Neural cell (in vitro differentiated cells): ENCODE measurements around the gene PHF21B. TPM values are rescaled to one million over a fixed set of nuclear protein-coding genes. Genes with fewer than 3 reads are reported as not detected.

Experiments
- H2AFZ ChIP-seq: fragments of 200-600, 300-800 bp; sonication (generic), shearing (Covaris generic); 2 replicates; pipeline ENCODE4 v1.6.0; 2014; ENCODE audit warnings: low read depth, mild to moderate bottlenecking, antibody characterized with exemption, low read length, moderate library complexity
- H3F3A ChIP-seq: fragments of 200-600 bp; shearing (Covaris generic); 2 replicates; pipeline ENCODE4 v1.6.1; 2016; ENCODE audit warnings: mild to moderate bottlenecking, moderate library complexity, mixed read lengths, antibody characterized with exemption, low read length; ENCODE audit not compliant: insufficient read depth, poor library complexity, severe bottlenecking
- H3K27ac ChIP-seq: fragments of 200-600, 300-800 bp; sonication (generic), shearing (Covaris generic); 2 replicates; pipeline ENCODE4 v1.5.1; 2014; ENCODE audit warnings: mild to moderate bottlenecking, low read length, moderate library complexity
- H3K27me3 ChIP-seq: fragments of 300-800, 200-600 bp; sonication (generic), shearing (Covaris generic); 2 replicates; pipeline ENCODE4 v1.6.0; 2014; ENCODE audit warnings: mild to moderate bottlenecking, low read depth, low read length, moderate library complexity; ENCODE audit not compliant: insufficient read depth
- H3K36me3 ChIP-seq: fragments of 300-800, 200-600 bp; sonication (generic), shearing (Covaris generic); 2 replicates; pipeline ENCODE4 v1.5.1; 2014; ENCODE audit warnings: mild to moderate bottlenecking, antibody characterized with exemption, low read length, moderate library complexity; ENCODE audit not compliant: insufficient read depth
- H3K4me2 ChIP-seq: fragments of 300-800, 200-600 bp; sonication (generic), shearing (Covaris generic); 2 replicates; pipeline ENCODE4 v1.6.0; 2014; ENCODE audit warnings: mild to moderate bottlenecking, low read length
- H3K4me3 ChIP-seq: fragments of 300-800, 200-600 bp; sonication (generic), shearing (Covaris generic); 2 replicates; pipeline ENCODE4 v1.5.1; 2014; ENCODE audit warnings: mild to moderate bottlenecking, low read length, moderate library complexity
- H3K79me2 ChIP-seq: fragments of 200-600 bp; shearing (Covaris generic); replicated peaks from 2 replicates; pipeline ENCODE4 v1.6.0; 2014; ENCODE audit warnings: mild to moderate bottlenecking, low read length, moderate library complexity; ENCODE audit not compliant: insufficient read depth
- H3K9ac ChIP-seq: fragments of 300-800, 200-600 bp; sonication (generic), shearing (Covaris generic); 2 replicates; pipeline ENCODE4 v1.6.1; 2016; ENCODE audit warnings: mild to moderate bottlenecking, low read length, mixed read lengths
- H3K9me2 ChIP-seq: fragments of 200-600 bp; shearing (Covaris generic); 2 replicates; pipeline ENCODE4 v1.6.1; 2016; ENCODE audit warnings: mild to moderate bottlenecking, low read length, mixed read lengths; ENCODE audit not compliant: insufficient read depth
- H3K9me3 ChIP-seq: fragments of 200-600, 300-800 bp; sonication (generic), shearing (Covaris generic); 2 replicates; pipeline ENCODE4 v1.6.1; 2016; ENCODE audit warnings: mild to moderate bottlenecking, mixed run types, low read length, moderate library complexity, mixed read lengths
- H4K20me1 ChIP-seq: fragments of 200-600 bp; shearing (Covaris generic); 2 replicates; pipeline ENCODE4 v1.6.1; 2016; ENCODE audit warnings: mild to moderate bottlenecking, mixed run types; ENCODE audit not compliant: insufficient read depth
- EP300 ChIP-seq: fragments of 450-650 bp; conservative IDR thresholded peaks from 2 replicates; pipeline ENCODE4 v1.6.1; 2014; ENCODE audit warnings: antibody characterized with exemption, mild to moderate bottlenecking, moderate library complexity; ENCODE audit not compliant: poor library complexity, severe bottlenecking
- EZH2 ChIP-seq: fragments of 200-600, 300-800 bp; shearing (Covaris generic), sonication (generic); IDR thresholded peaks from 2 replicates; pipeline ENCODE4 v1.6.1; 2014; ENCODE audit warnings: antibody characterized with exemption, low read length, borderline replicate concordance, mild to moderate bottlenecking; ENCODE audit not compliant: insufficient read depth, poor library complexity, severe bottlenecking
- MXI1 ChIP-seq: fragments of 450-650 bp; conservative IDR thresholded peaks from 2 replicates; pipeline ENCODE4 v1.6.1; 2014; ENCODE audit warnings: antibody characterized with exemption, mild to moderate bottlenecking; ENCODE audit not compliant: poor library complexity, severe bottlenecking
- POLR2AphosphoS5 ChIP-seq: IDR thresholded peaks from 2 replicates; pipeline ENCODE4 v1.6.1; 2012
- RAD21 ChIP-seq: fragments of 450-650 bp; conservative IDR thresholded peaks from 2 replicates; pipeline ENCODE4 v1.6.1; 2014; ENCODE audit warnings: antibody characterized with exemption, mild to moderate bottlenecking, moderate library complexity
- REST ChIP-seq: IDR thresholded peaks from 2 replicates; pipeline ENCODE4 v1.6.1; 2012; ENCODE audit warnings: borderline replicate concordance
- SMC3 ChIP-seq: fragments of 450-650 bp; conservative IDR thresholded peaks from 2 replicates; pipeline ENCODE4 v1.6.1; 2014; ENCODE audit warnings: antibody characterized with exemption, mild to moderate bottlenecking, moderate library complexity; ENCODE audit not compliant: poor library complexity
- TAF1 ChIP-seq: IDR thresholded peaks from 2 replicates; pipeline ENCODE4 v1.6.1; 2012; ENCODE audit warnings: low read depth
- polyA plus RNA-seq: library from polyadenylated mRNA; depleted of rRNA; stranded (reverse); fragments of >200 nt; gene quantifications from 2 replicates; pipeline ENCODE4 v1.2.3, GENCODE V29; 2014
- TF ChIP-seq, protein P1 (sequence below): fragments of 450-650 bp; IDR thresholded peaks from 2 replicates; pipeline ENCODE4 v1.5.1; 2014; ENCODE audit warnings: antibody characterized with exemption, mild to moderate bottlenecking, moderate library complexity; ENCODE audit not compliant: poor library complexity, severe bottlenecking

The PHF21B gene
- polyA plus RNA-seq, 1 donor from 2014 or later = 49.5 TPM

DNA sequence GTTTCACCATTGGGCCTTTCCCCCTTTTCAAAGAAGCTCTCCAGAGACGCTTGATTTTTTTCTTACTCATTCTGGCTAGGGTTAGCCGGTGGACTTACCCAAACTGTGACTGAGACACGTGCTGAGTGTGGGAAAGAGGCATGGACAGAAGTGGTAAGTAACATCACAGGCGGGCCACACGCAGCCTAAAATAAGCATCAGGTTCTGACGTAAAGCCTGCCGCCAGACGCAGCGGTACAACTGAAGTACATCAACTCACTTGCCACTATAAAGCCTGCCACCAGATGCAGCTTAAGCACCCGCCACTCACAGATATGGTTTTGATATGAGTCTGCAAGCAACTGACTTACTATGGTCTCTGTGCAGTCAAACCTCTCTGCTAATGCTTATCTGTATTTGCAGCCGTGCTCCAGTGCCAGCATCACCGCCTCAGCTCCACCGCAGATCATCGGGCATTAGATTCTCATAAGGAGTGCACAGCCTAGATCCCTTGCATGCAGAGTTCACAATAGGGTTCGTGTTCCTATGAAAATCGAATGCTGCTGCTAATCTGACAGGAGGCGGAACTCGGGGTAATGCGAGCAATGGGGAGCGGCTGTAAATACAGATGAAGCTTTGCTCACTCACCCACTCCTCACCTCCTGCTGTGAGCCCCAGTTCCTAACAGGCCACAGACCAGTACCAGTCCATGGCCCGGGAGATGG lies 58.8 kb downstream of the PHF21B start:
- H3F3A ChIP-seq = no peaks in the 10 kb centered on the region
- no peak overlapping the region for H2AFZ ChIP-seq
- H3K9ac ChIP-seq = no peak overlapping the region
- H4K20me1 ChIP-seq = no peaks in the 10 kb centered on the region
- peaks cover 52% of the 10 kb centered on the region for H3K79me2 ChIP-seq
- H3K9me2 ChIP-seq = no peaks in the 10 kb centered on the region
- no peak overlapping the region for H3K27ac ChIP-seq
- no peaks in the 10 kb centered on the region for H3K27me3 ChIP-seq
- TF ChIP-seq EZH2 = no peak
- TF ChIP-seq, protein P1, sequence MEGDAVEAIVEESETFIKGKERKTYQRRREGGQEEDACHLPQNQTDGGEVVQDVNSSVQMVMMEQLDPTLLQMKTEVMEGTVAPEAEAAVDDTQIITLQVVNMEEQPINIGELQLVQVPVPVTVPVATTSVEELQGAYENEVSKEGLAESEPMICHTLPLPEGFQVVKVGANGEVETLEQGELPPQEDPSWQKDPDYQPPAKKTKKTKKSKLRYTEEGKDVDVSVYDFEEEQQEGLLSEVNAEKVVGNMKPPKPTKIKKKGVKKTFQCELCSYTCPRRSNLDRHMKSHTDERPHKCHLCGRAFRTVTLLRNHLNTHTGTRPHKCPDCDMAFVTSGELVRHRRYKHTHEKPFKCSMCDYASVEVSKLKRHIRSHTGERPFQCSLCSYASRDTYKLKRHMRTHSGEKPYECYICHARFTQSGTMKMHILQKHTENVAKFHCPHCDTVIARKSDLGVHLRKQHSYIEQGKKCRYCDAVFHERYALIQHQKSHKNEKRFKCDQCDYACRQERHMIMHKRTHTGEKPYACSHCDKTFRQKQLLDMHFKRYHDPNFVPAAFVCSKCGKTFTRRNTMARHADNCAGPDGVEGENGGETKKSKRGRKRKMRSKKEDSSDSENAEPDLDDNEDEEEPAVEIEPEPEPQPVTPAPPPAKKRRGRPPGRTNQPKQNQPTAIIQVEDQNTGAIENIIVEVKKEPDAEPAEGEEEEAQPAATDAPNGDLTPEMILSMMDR = no peak
- TF ChIP-seq POLR2AphosphoS5 = no peak
- no peak for TF ChIP-seq RAD21
- no peak for TF ChIP-seq TAF1
- no peak for TF ChIP-seq SMC3
- no peak for TF ChIP-seq EP300
- TF ChIP-seq MXI1 = no peak
- H3K4me2 ChIP-seq = no peak overlapping the region
- H3K9me3 ChIP-seq = no peaks in the 10 kb centered on the region
- H3K36me3 ChIP-seq = no peaks in the 10 kb centered on the region
- H3K4me3 ChIP-seq = no peak overlapping the region

DNA sequence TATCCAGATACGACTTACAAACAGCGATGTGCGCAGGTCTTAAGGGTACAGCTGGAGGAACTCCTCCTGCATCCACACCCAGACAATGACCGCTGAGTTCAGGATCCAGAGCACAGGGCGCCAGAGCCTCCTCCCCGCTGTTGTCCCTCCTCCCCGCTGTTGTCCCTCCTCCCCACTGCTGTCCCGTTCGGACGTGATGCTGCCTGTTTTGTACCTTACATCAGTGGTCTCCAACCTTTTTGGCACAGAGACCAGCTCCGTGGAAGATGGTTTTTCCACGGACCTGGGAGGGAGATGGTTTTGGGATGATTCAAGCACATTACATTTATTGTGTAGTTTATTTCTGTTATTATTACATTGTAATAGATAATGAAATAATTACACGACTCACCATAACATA lies 62.0 kb downstream of the PHF21B start:
- Histone ChIP-seq H3K4me2 (no peak overlapping the region), H3K9me3 (no peaks in the 10 kb centered on the region), H3F3A (no peaks in the 10 kb centered on the region), H3K27me3 (no peaks in the 10 kb centered on the region), H3K4me3 (no peak overlapping the region), H3K36me3 (no peaks in the 10 kb centered on the region), H3K27ac (no peak overlapping the region), H4K20me1 (no peaks in the 10 kb centered on the region), H3K79me2 (peaks cover 39% of the 10 kb centered on the region), H3K9ac (no peak overlapping the region), H3K9me2 (no peaks in the 10 kb centered on the region), H2AFZ (no peak overlapping the region)
- no peak for TF ChIP-seq MXI1
- TF ChIP-seq TAF1 = no peak
- TF ChIP-seq POLR2AphosphoS5 = no peak
- TF ChIP-seq REST = no peak
- TF ChIP-seq RAD21 = no peak
- TF ChIP-seq EP300 = no peak
- TF ChIP-seq, protein P1 = no peak
- no peak for TF ChIP-seq EZH2
- no peak for TF ChIP-seq SMC3
